ENCODE results near the gene ZNF469. TPM values are rescaled to one million over a fixed set of nuclear protein-coding genes. Genes with fewer than 3 reads are reported as not detected.

Gene ZNF469
- total and polyA plus RNA-seq, 8 donors = 1.4 to 5.5 (median 2.6) TPM

DNA sequence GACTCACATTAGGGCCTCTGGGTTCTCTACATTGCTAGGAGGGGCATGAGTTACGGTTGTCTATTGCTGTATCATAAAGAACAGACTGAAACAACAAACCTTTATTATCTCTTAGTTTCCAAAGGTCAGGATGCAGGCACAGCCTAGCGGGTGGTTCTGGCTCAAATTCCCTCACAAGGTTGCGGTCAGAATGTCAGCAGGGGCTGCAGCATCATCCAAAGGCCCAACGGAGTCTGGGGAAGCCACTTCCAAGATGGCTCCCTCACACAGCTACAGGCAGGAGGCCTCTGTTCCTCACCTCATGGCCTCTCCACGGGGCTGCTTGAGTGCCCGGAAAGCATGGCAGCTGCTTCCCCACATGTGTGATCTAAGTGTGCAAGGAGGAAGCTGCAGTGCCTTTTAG is 40.7 kb downstream of the ZNF469 start:
- TF ChIP-seq, protein P1, sequence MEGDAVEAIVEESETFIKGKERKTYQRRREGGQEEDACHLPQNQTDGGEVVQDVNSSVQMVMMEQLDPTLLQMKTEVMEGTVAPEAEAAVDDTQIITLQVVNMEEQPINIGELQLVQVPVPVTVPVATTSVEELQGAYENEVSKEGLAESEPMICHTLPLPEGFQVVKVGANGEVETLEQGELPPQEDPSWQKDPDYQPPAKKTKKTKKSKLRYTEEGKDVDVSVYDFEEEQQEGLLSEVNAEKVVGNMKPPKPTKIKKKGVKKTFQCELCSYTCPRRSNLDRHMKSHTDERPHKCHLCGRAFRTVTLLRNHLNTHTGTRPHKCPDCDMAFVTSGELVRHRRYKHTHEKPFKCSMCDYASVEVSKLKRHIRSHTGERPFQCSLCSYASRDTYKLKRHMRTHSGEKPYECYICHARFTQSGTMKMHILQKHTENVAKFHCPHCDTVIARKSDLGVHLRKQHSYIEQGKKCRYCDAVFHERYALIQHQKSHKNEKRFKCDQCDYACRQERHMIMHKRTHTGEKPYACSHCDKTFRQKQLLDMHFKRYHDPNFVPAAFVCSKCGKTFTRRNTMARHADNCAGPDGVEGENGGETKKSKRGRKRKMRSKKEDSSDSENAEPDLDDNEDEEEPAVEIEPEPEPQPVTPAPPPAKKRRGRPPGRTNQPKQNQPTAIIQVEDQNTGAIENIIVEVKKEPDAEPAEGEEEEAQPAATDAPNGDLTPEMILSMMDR (IDR thresholded peaks at IDR 0.05) = no peak
- no peaks in the 10 kb centered on the region for H3K4me1 ChIP-seq
- no peaks in the 10 kb centered on the region for H3K9me3 ChIP-seq
- no peak for ATAC-seq
- intact Hi-C loops (cut with DNase I) = no loop called here
- H3K36me3 ChIP-seq = no peaks in the 10 kb centered on the region
- DNase-seq = no peak
- no peak overlapping the region for H3K27ac ChIP-seq
- H3K27me3 ChIP-seq = peaks cover 0 to 43% of the 10 kb centered on the region in 2 donors
- no peak overlapping the region for H3K4me3 ChIP-seq

DNA sequence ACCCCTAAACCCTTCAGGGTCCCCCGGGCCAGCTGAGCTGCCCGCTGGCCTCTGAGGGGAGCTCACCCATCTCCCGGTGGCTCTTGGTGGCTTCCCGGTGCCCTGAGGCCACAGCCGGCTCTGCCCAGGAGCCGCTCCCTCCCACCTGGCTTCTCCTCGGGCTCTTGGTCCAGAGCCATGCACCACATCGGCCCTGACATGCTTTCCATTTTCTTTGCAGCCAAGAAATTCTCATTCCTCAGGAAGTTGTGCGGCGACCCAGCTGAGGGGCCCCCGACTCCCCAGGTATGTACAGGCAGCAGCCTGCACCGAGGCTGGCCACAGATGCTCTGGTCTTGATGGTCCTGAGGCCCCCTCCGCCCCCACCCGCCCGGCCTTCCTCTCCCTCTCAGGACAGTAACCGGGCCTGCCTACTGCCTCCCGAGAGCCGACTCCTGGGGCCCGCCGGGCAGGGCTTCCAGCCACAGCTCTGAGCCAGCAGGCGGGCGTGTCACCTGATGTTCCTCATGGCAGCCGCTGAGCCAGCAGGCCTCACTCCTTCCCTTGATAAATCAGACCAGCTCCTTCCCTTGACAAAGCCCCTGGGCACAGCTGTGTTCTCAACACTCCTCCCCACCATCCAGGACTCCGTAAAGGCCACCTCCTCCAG is 42.0 kb downstream of the ZNF469 start:
- Histone ChIP-seq H3K27me3 (peaks cover 2 to 45% of the 10 kb centered on the region in 2 donors), H3K27ac (no peak overlapping the region), H3K36me3 (no peaks in the 10 kb centered on the region), H3K4me1 (peaks cover 2 to 4% of the 10 kb centered on the region in 2 donors), H3K9me3 (no peaks in the 10 kb centered on the region), H3K4me3 (no peak overlapping the region)
- DNase-seq (no peak), ATAC-seq (no peak)
- TF ChIP-seq, protein P1 (IDR thresholded peaks at IDR 0.05) = no peak
- intact Hi-C loops (cut with DNase I) = no loop called here

DNA sequence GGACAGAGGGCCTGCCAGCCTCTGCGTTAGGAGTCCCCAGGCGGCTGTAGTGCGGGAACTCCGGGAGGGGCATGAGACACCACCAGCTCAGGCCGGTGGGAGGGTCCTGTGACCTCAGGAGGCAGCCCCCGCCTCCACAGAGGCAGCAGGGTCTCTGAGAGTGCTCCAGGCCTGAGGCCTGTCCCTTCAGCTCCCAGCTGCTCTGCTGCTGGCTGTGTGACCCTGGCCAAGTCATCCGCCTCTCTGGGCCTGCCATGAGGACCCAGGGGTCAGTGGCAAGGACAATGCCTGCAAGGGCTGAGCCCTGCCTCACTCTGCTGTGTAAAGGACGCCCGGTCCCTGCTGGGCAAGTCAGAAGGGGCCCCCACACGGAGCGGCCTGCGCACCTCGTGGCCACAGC is 43.3 kb downstream of the ZNF469 start:
- ATAC-seq = no peak

DNA sequence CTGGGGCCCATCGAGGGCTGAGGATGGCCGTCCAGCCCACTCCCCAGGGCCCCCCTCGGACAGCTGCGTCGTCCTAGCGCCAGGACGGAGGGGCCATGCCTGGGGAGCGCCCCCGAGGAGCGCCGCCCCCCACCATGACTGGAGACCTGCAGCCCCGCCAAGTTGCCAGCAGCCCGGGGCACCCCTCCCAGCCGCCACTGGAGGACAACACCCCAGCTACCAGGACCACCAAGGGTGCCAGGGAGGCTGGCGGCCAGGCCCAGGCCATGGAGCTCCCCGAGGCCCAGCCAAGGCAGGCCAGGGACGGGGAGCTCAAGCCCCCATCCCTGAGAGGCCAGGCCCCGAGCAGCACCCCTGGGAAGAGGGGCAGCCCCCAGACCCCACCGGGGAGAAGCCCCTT is 44.6 kb downstream of the ZNF469 start:
- no peak overlapping the region for H3K27ac ChIP-seq
- H3K36me3 ChIP-seq = no peaks in the 10 kb centered on the region
- H3K9me3 ChIP-seq = no peaks in the 10 kb centered on the region
- DNase-seq (no peak), ATAC-seq (no peak)
- H3K4me1 ChIP-seq = peaks cover 9 to 23% of the 10 kb centered on the region in 2 donors
- intact Hi-C loops (cut with DNase I) = no loop called here
- TF ChIP-seq, protein P1 (IDR thresholded peaks at IDR 0.05) = no peak
- no peak overlapping the region for H3K4me3 ChIP-seq
- peaks cover 7 to 54% of the 10 kb centered on the region in 2 donors for H3K27me3 ChIP-seq

More for the DNA sequence above, 43.3 kb downstream of the ZNF469 start:
- DNase-seq = no peak
- Histone ChIP-seq H3K4me3 (no peak overlapping the region), H3K36me3 (no peaks in the 10 kb centered on the region), H3K9me3 (no peaks in the 10 kb centered on the region), H3K27ac (no peak overlapping the region), H3K4me1 (peaks cover 9 to 17% of the 10 kb centered on the region in 2 donors), H3K27me3 (peaks cover 7 to 45% of the 10 kb centered on the region in 2 donors)
- intact Hi-C loops (cut with DNase I) = no loop called here
- TF ChIP-seq, protein P1 (IDR thresholded peaks at IDR 0.05) = no peak

DNA sequence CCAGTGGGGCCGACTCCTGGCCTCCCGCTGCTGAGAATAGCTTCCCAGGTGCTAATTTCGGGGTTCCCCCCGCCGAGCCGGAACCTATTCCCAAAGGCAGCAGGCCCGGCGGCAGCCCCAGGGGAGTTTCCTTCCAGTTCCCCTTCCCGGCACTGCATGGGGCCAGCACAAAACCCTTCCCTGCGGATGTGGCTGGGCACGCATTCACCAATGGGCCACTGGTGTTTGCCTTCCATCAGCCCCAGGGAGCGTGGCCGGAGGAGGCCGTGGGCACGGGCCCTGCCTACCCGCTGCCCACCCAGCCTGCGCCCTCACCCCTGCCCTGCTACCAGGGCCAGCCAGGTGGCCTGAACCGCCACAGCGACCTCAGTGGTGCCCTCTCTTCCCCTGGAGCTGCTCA is 45.4 kb downstream of the ZNF469 start:
- DNase-seq (no peak), ATAC-seq (no peak)
- Histone ChIP-seq H3K4me1 (peaks cover 9 to 23% of the 10 kb centered on the region in 2 donors), H3K27me3 (peaks cover 7 to 62% of the 10 kb centered on the region in 2 donors), H3K27ac (no peak overlapping the region), H3K9me3 (no peaks in the 10 kb centered on the region), H3K36me3 (no peaks in the 10 kb centered on the region), H3K4me3 (no peak overlapping the region)
- intact Hi-C loops (cut with DNase I) = no loop called here
- TF ChIP-seq, protein P1 (IDR thresholded peaks at IDR 0.05) = no peak

Measured in left lung (tissue), 10 donors.